MM.1S (cell line): ENCODE data around the gene MYBPC3.
A peak's percentile ranks its signal among the peaks of the same experiment; 100 is the strongest.

Experiments
- DNase-seq: peaks from one replicate; pipeline ENCODE4 v3.0.0-alpha.2; 2015
- H2AFZ ChIP-seq: fragments of 300-600 bp; sonication (generic); 2 replicates; pipeline ENCODE4 v1.6.0; 2016; ENCODE audit warnings: antibody characterized with exemption, low read length
- H3F3A ChIP-seq: fragments of 300-600 bp; sonication (generic); 2 replicates; pipeline ENCODE4 v1.6.1; 2016; ENCODE audit warnings: mild to moderate bottlenecking, antibody characterized with exemption, low read length, moderate library complexity, mixed read lengths; ENCODE audit not compliant: insufficient read depth
- H3K27ac ChIP-seq: fragments of 300-600 bp; sonication (generic); 2 replicates; pipeline ENCODE4 v1.5.1; 2016; ENCODE audit warnings: mild to moderate bottlenecking, low read length
- H3K27me3 ChIP-seq: fragments of 300-600 bp; sonication (generic); replicated peaks from 2 replicates; pipeline ENCODE4 v1.6.0; 2016; ENCODE audit warnings: low read length; ENCODE audit not compliant: insufficient read depth
- H3K36me3 ChIP-seq: fragments of 300-600 bp; sonication (generic); replicated peaks from 2 replicates; pipeline ENCODE4 v1.6.1; 2016; ENCODE audit warnings: mild to moderate bottlenecking, low read length, mixed read lengths; ENCODE audit not compliant: insufficient read depth
- H3K4me1 ChIP-seq: fragments of 300-600 bp; sonication (generic); 2 replicates; pipeline ENCODE4 v1.6.1; 2016; ENCODE audit warnings: low read length, mixed read lengths
- H3K4me2 ChIP-seq: fragments of 300-600 bp; sonication (generic); 2 replicates; pipeline ENCODE4 v1.6.0; 2016; ENCODE audit warnings: low read depth, low read length
- H3K4me3 ChIP-seq: fragments of 300-600 bp; sonication (generic); 2 replicates; pipeline ENCODE4 v1.5.1; 2016; ENCODE audit warnings: low read length, mixed read lengths
- H3K79me2 ChIP-seq: fragments of 300-600 bp; sonication (generic); 2 replicates; pipeline ENCODE4 v1.6.1; 2016; ENCODE audit warnings: mixed run types, low read length, mixed read lengths
- H3K9ac ChIP-seq: fragments of 300-600 bp; sonication (generic); 2 replicates; pipeline ENCODE4 v1.6.1; 2016; ENCODE audit warnings: low read length, mixed read lengths
- H3K9me2 ChIP-seq: fragments of 300-600 bp; sonication (generic); replicated peaks from 2 replicates; pipeline ENCODE4 v1.6.1; 2016; ENCODE audit warnings: mild to moderate bottlenecking, low read length, mixed read lengths; ENCODE audit not compliant: insufficient read depth
- H3K9me3 ChIP-seq: fragments of 300-600 bp; sonication (generic); replicated peaks from 2 replicates; pipeline ENCODE4 v1.6.1; 2016; ENCODE audit warnings: mild to moderate bottlenecking, low read length, mixed read lengths; ENCODE audit not compliant: insufficient read depth
- H4K20me1 ChIP-seq: fragments of 300-600 bp; sonication (generic); 2 replicates; pipeline ENCODE4 v1.6.1; 2016; ENCODE audit warnings: mild to moderate bottlenecking, low read length, moderate library complexity, mixed read lengths; ENCODE audit not compliant: insufficient read depth
- CTCF ChIP-seq: fragments of 300-600 bp; sonication (generic); IDR thresholded peaks from 2 replicates; pipeline ENCODE4 v1.5.1; 2016; ENCODE audit warnings: antibody characterized with exemption, low read length, mixed read lengths
- EZH2 ChIP-seq: fragments of 300-600 bp; sonication (generic); optimal IDR thresholded peaks from 2 replicates; pipeline ENCODE3; 2017; ENCODE audit warnings: low read depth, mild to moderate bottlenecking, antibody characterized with exemption, low read length, mixed read lengths
- EZH2phosphoT487 ChIP-seq: fragments of 300-600 bp; sonication (generic); IDR thresholded peaks from 2 replicates; pipeline ENCODE4 v1.6.1; 2018; ENCODE audit warnings: antibody characterized with exemption, low read length

Gene MYBPC3

DNA sequence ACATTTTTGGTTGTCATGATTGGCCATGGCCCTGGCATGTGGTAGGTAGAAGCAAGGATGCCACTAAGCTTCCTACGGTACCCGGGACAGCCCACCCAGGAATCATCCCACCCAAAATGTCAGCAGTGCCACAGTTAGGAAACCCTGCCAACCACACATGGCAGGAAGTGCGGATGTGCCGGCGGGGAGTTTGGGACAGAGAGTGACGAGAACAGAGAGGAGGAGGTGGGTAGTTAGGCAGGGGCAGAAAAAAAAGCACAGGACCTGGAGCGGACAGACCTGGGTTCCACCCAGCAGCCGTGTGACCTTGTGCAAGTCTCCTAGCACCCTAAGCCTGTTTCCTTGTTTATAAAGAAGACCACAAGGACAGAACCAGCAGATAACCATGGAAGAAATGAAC lies 22.5 kb upstream of the MYBPC3 start:
- no peaks in the 10 kb centered on the region for H3K9me2 ChIP-seq
- no peak overlapping the region for H3K27ac ChIP-seq
- no peaks in the 10 kb centered on the region for H3K79me2 ChIP-seq
- no peak overlapping the region for H3K9ac ChIP-seq
- no peaks in the 10 kb centered on the region for H3K9me3 ChIP-seq
- H2AFZ ChIP-seq: no peak overlapping the region
- H4K20me1 ChIP-seq: no peaks in the 10 kb centered on the region
- no peak for TF ChIP-seq CTCF
- 0 out of 2 replicates have a peak, but pooled peaks cover 7% of the 10 kb centered on the region for H3K4me1 ChIP-seq
- H3K27me3 ChIP-seq: no peaks in the 10 kb centered on the region
- DNase-seq: no peak
- H3F3A ChIP-seq: no peaks in the 10 kb centered on the region
- no peaks in the 10 kb centered on the region for H3K36me3 ChIP-seq
- H3K4me3 ChIP-seq: no peak overlapping the region
- no peak overlapping the region for H3K4me2 ChIP-seq

DNA sequence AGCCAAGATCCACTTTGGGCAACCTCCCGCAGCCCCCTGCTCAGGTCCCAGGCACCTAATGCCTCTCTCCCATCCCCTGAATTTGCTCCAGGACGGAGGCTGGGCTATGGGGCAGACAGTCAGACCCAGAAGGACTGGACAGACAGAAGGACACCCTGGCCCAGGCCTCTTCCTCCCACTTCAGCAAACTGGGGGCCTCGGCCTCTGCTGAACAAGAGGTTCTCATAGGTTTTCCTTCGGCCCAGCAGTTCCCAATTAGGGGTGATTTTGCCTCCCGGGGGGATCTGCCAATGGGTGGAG lies 22.2 kb upstream of the MYBPC3 start:
- no peaks in the 10 kb centered on the region for H3K36me3 ChIP-seq
- H3K27ac ChIP-seq: no peak overlapping the region
- H3K9me3 ChIP-seq: no peaks in the 10 kb centered on the region
- H3K9ac ChIP-seq: no peak overlapping the region
- H3K9me2 ChIP-seq: no peaks in the 10 kb centered on the region
- no peaks in the 10 kb centered on the region for H3K27me3 ChIP-seq
- DNase-seq: no peak
- H3K4me2 ChIP-seq: no peak overlapping the region
- no peak overlapping the region for H3K4me3 ChIP-seq
- H3F3A ChIP-seq: no peaks in the 10 kb centered on the region
- no peak overlapping the region for H2AFZ ChIP-seq
- no peaks in the 10 kb centered on the region for H4K20me1 ChIP-seq
- no peaks in the 10 kb centered on the region for H3K79me2 ChIP-seq
- TF ChIP-seq CTCF (no peak), EZH2phosphoT487 (no peak), EZH2 (no peak)
- 0 out of 2 replicates have a peak, but pooled peaks cover 7% of the 10 kb centered on the region for H3K4me1 ChIP-seq

GRCh38 chr11:47373876-47374719 lies 21.6 kb upstream of the MYBPC3 start:
- no peak overlapping the region for H3K9ac ChIP-seq
- TF ChIP-seq EZH2 (no peak), CTCF (peak; percentile 94)
- H3K4me3 ChIP-seq: no peak overlapping the region

More at GRCh38 chr11:47373876-47374719, 21.6 kb upstream of the MYBPC3 start:
- Histone ChIP-seq H3K36me3 (no peaks in the 10 kb centered on the region), H3K27ac (no peak overlapping the region), H3K27me3 (no peaks in the 10 kb centered on the region), H4K20me1 (no peaks in the 10 kb centered on the region), H2AFZ (0 out of 2 replicates have a peak overlapping the region, but pooled peaks have one; percentile 43), H3K4me1 (0 out of 2 replicates have a peak, but pooled peaks cover 7% of the 10 kb centered on the region), H3K79me2 (no peaks in the 10 kb centered on the region), H3K9me2 (no peaks in the 10 kb centered on the region), H3K9me3 (no peaks in the 10 kb centered on the region), H3K4me2 (no peak overlapping the region), H3F3A (no peaks in the 10 kb centered on the region)
- DNase-seq: peak; percentile 69
